ENCODE data around the gene CAMTA1.

The CAMTA1 gene

DNA sequence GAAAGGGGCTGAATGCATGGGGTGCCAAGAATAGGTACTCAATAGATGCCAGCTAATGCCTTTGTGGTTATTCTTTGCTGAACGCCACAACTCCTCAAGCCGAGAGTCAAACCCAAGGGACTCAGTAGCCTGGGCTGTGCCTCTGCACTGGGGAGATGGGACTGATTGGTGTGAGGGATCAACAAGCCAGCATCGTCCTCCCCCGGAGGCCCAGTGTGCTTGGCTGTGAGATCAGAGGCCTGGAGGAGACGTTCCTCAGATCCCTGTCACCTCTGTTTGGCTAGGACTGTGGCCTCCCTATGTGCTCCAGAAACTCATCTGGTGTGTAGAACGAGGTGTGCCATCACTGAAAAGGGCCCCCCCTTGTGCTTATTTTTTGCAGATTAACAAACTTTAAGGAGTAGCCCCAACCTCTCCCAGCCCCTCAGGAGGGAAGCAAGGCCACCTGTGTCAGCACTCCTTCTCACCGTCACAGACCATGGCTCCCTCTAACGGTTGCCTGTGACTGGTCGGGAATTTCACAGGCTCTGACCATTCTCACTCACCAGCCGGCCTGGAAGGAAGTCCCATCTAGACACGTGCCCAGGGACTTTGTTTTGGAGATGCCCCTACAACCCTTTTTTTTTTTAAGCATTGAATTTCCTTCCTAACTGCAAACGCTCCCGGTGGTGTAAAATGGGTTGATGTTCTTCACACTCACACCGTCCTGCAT, 791.8 kb downstream of the CAMTA1 start:
- Histone ChIP-seq H3K4me1 (ENCODE audit: control insufficient read depth, low read depth, low read length) (no peaks in the 10 kb centered on the region), H3K27ac (ENCODE audit: low read length) (no peak overlapping the region)

DNA sequence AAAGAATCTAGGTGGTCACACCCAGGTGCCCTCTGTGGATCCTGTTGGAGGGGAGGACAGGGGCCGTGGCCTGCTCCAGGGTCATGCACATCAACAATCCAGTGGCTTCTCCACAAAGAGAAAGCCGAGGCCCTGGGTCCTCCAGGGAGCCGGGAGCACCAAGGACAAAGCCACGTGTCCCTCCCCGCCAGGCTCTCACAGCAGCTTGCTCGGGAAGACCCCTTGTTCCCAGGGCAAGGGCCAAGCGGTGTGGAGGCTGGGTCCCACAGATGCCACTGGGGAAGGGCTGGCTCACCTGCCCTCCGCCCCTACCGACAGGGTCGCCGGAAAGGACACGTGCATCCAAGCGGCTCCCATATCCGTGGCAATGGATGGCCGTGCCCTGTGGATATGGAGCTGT, 793.0 kb downstream of the CAMTA1 start:
- no peak overlapping the region for H3K4me3 ChIP-seq (ENCODE audit: low read length)
- no peak overlapping the region for H3K9ac ChIP-seq (ENCODE audit: low read length)
- no peaks in the 10 kb centered on the region for H3K27me3 ChIP-seq (ENCODE audit: control insufficient read depth, insufficient read depth, low read length)
- no peaks in the 10 kb centered on the region for H3K36me3 ChIP-seq (ENCODE audit: control insufficient read depth, low read depth, low read length)
- no peaks in the 10 kb centered on the region for H3K4me1 ChIP-seq (ENCODE audit: control insufficient read depth, low read depth, low read length)
- H3K27ac ChIP-seq (ENCODE audit: low read length): no peak overlapping the region
- H3K9me3 ChIP-seq (ENCODE audit: control insufficient read depth, low read depth, low read length): no peaks in the 10 kb centered on the region

More for the DNA sequence above, 791.8 kb downstream of the CAMTA1 start:
- Histone ChIP-seq H3K27me3 (ENCODE audit: control insufficient read depth, insufficient read depth, low read length) (no peaks in the 10 kb centered on the region), H3K9ac (ENCODE audit: low read length) (no peak overlapping the region), H3K9me3 (ENCODE audit: control insufficient read depth, low read depth, low read length) (no peaks in the 10 kb centered on the region), H3K36me3 (ENCODE audit: control insufficient read depth, low read depth, low read length) (no peaks in the 10 kb centered on the region), H3K4me3 (ENCODE audit: low read length) (no peak overlapping the region)

DNA sequence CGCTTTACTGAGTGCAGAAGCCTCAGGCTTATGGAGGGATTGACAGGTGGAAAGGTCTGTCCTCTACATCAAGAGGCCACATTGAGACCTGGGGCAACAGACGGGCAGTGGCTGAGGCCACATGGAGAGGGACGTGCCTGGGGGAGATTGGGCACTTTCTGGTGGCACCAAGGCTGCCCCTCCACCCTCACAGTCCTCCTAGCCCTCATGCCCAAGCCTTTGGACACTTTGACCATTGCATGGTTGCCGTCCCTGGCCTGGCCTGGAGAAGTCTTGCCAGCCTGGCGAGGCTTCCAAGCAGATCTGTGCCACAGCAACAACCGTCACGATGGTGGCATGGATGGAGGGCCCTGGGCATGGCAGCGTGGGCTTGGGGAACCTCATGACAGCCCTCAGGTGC, 793.8 kb downstream of the CAMTA1 start:
- Histone ChIP-seq H3K4me3 (ENCODE audit: low read length) (no peak overlapping the region), H3K9me3 (ENCODE audit: control insufficient read depth, low read depth, low read length) (no peaks in the 10 kb centered on the region), H3K9ac (ENCODE audit: low read length) (no peak overlapping the region), H3K27ac (ENCODE audit: low read length) (no peak overlapping the region), H3K27me3 (ENCODE audit: control insufficient read depth, insufficient read depth, low read length) (no peaks in the 10 kb centered on the region), H3K36me3 (ENCODE audit: control insufficient read depth, low read depth, low read length) (no peaks in the 10 kb centered on the region), H3K4me1 (ENCODE audit: control insufficient read depth, low read depth, low read length) (no peaks in the 10 kb centered on the region)

DNA sequence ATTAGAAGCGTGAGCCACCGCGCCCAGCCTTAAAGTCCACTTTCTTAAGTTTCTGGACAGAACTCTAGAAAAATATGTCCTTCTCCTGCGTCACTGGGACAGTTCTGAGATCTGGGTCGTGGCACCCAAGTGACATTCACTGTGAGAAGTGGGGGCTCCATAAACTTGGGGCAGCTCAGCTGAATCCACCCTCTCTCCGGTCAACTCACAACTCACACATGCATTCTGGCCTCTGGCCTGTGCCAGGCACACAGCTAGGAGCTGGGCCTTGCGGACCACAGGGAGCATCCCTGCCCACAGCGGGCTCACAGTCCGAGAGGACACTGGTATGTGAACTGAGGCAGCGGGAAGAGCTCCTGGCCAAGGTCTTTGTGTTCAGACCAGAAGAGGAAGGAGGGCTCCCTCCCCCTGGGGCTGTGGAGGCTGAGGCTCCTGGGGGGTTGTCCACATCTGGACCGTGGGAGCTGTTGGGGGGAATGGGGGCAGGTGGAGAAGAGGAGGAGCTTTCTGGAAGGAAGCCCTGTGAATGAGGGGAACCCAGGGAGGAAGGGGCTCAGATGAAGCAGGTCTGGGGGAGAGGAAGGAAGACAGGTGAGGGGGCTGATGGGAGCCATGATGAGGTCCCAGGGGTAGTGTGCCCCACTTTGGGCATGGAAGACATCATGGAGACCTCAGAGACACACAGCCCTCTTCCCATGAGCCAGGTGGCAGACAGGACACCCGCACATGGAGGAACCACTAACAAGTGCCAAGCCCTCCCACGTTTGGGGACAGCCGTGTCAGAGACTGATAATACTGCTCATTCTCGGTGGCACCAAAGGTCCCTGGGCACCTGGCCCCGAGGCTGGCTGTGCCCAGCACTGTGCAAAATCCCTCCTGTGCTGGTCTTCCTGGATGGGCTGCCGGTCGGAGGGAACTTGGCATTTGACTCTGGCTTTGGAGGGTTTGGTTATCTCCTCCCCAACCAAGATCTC, 794.9 kb downstream of the CAMTA1 start:
- H3K9ac ChIP-seq (ENCODE audit: low read length): no peak overlapping the region
- H3K9me3 ChIP-seq (ENCODE audit: control insufficient read depth, low read depth, low read length): no peaks in the 10 kb centered on the region
- no peaks in the 10 kb centered on the region for H3K4me1 ChIP-seq (ENCODE audit: control insufficient read depth, low read depth, low read length)
- no peaks in the 10 kb centered on the region for H3K27me3 ChIP-seq (ENCODE audit: control insufficient read depth, insufficient read depth, low read length)
- no peak overlapping the region for H3K4me3 ChIP-seq (ENCODE audit: low read length)
- no peaks in the 10 kb centered on the region for H3K36me3 ChIP-seq (ENCODE audit: control insufficient read depth, low read depth, low read length)
- no peak overlapping the region for H3K27ac ChIP-seq (ENCODE audit: low read length)

DNA sequence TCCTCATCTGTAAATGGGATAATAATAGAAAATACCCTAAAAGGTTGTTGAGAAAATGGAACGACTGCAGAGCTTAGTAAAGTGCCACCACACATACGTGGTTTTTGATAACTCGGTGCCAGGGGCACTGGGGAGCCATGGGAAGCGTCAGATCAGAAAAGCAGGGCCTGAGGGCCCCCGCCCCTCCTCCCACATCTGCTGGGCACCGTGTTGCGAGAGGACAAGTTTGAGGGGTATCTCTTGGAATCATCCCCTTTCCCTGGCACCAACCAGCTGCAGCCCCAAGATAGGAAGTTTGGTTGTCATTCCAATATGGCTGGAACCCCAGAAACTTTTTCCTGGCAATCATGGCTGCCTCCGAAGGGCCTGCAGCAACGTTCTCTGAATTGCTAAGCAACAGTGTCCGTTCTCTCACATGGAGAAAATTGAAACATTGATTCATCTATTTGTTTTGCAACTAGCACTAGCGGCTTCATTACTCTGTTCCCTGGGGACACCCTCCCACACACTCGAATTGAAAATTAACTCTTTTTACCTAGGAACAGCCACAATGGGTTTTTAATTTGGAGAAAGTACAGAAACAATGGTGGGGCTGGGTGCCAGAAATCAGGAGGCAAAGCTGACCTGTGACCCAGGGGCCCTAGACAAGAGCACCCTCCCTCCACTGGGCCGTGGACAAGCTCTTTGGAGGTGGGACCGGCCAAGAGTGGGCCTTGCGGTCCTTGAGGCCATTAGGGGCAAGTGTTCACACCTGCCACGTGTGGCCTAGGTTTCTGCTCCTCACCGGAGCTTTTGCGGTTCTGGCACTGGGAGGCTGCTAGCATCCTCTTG, 795.9 kb downstream of the CAMTA1 start:
- Histone ChIP-seq H3K4me3 (ENCODE audit: low read length) (no peak overlapping the region), H3K27me3 (ENCODE audit: control insufficient read depth, insufficient read depth, low read length) (no peaks in the 10 kb centered on the region), H3K9ac (ENCODE audit: low read length) (no peak overlapping the region), H3K36me3 (ENCODE audit: control insufficient read depth, low read depth, low read length) (no peaks in the 10 kb centered on the region), H3K4me1 (ENCODE audit: control insufficient read depth, low read depth, low read length) (no peaks in the 10 kb centered on the region), H3K9me3 (ENCODE audit: control insufficient read depth, low read depth, low read length) (no peaks in the 10 kb centered on the region), H3K27ac (ENCODE audit: low read length) (no peak overlapping the region)

DNA sequence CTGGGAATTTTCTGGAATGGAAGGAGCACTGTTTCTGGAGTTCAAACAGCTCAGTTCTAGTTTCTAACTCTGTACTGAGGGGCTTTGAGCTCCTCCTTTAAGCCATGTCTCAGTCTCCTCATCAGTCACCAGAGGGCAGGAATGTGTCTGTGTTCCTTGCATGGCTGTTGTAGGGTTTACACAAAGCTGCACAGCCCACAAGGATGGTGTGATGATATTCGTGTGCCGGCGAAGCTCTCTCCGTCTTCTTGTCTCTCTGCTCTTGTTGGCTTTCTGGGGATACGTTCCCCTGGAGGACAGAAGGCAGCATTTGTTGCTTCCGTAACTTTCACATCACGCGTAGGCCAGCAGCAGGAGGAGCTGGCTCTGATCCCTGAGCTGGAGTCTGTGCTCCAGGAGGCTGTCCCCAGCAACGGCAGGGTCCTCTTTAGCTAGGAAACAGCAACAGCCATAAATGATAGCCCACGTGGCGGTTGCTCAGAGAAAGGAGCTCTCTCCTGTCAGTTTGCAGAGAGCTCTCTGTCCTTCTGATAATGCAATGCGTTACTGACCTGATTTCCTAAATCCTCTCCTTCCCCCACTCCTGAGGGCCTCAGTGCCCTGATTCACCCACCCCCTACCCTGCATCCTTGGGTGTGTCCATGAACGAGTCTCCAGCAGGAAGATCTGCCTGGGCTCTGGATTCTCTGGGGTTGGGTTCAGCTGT, 796.7 kb downstream of the CAMTA1 start:
- Histone ChIP-seq H3K27ac (ENCODE audit: low read length) (no peak overlapping the region), H3K4me1 (ENCODE audit: control insufficient read depth, low read depth, low read length) (no peaks in the 10 kb centered on the region), H3K9me3 (ENCODE audit: control insufficient read depth, low read depth, low read length) (no peaks in the 10 kb centered on the region), H3K27me3 (ENCODE audit: control insufficient read depth, insufficient read depth, low read length) (no peaks in the 10 kb centered on the region), H3K36me3 (ENCODE audit: control insufficient read depth, low read depth, low read length) (no peaks in the 10 kb centered on the region), H3K9ac (ENCODE audit: low read length) (no peak overlapping the region), H3K4me3 (ENCODE audit: low read length) (no peak overlapping the region)

DNA sequence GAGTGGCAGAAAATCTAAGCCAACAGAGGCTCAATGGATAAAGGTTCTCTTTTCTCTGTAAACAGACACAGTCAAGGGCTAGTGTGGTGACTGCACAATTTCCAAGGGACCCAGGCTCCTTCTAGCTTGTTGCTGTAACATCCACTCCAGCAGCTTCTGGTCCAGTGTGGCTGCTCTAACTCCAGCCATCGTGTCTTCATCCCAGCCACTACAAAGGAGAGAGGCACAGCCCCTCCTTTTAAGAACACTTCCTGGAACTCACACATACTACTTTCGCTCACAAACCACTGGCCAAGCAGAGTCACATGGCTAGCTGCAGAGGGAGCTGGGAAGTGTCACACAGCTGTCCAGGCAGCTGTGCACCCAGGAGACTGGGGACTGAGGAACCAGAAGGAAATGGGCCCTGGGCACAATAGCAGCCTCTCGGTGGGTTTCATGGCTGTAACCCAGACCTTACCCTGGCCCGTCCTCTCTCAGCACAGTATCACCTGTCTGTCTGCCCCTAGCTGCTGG, 797.3 kb downstream of the CAMTA1 start:
- H3K9me3 ChIP-seq (ENCODE audit: control insufficient read depth, low read depth, low read length): no peaks in the 10 kb centered on the region
- H3K27me3 ChIP-seq (ENCODE audit: control insufficient read depth, insufficient read depth, low read length): no peaks in the 10 kb centered on the region
- no peak overlapping the region for H3K27ac ChIP-seq (ENCODE audit: low read length)
- no peak overlapping the region for H3K4me3 ChIP-seq (ENCODE audit: low read length)
- no peak overlapping the region for H3K9ac ChIP-seq (ENCODE audit: low read length)
- no peaks in the 10 kb centered on the region for H3K36me3 ChIP-seq (ENCODE audit: control insufficient read depth, low read depth, low read length)
- H3K4me1 ChIP-seq (ENCODE audit: control insufficient read depth, low read depth, low read length): no peaks in the 10 kb centered on the region

DNA sequence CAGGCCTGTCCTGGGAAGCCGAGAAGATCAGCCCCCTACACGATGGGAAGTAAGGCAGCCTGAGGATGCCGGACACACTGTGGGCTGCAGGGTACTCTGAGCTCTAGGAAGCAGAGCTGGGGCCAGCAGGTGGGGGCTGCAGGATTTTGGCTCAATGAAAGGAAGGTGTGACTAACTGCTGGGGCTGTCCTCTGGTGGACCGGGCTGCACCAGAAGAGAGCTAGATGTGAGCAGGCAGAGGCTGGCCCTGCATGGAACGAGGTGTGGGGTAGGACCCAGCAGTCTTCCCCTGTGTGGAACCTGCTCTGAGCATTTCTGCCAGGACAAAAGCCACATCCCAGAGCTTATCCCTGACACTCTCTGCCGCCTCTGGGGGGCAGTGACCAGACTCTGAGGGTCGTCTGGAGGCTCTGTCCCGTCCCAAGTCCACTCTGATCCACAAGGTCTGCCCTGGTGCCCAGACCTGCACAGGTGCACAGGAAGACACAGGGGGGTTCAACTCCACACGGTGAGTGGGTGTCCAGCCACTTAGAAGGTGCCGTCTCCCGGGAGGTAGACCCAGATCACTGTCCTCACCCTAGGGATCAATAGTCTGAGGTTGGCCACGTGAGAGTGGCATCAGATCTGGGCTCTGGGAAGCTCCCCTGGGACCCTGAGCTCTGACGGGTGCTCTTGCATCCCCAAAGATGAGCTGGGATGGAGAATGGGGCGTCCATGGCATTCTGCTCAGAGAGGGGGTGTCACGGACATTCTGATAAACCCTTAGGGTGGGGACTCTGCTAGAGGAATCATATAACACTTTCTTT, 798.2 kb downstream of the CAMTA1 start:
- Histone ChIP-seq H3K27ac (ENCODE audit: low read length) (no peak overlapping the region), H3K4me3 (ENCODE audit: low read length) (no peak overlapping the region), H3K9me3 (ENCODE audit: control insufficient read depth, low read depth, low read length) (no peaks in the 10 kb centered on the region), H3K27me3 (ENCODE audit: control insufficient read depth, insufficient read depth, low read length) (no peaks in the 10 kb centered on the region), H3K4me1 (ENCODE audit: control insufficient read depth, low read depth, low read length) (no peaks in the 10 kb centered on the region), H3K36me3 (ENCODE audit: control insufficient read depth, low read depth, low read length) (no peaks in the 10 kb centered on the region), H3K9ac (ENCODE audit: low read length) (no peak overlapping the region)

DNA sequence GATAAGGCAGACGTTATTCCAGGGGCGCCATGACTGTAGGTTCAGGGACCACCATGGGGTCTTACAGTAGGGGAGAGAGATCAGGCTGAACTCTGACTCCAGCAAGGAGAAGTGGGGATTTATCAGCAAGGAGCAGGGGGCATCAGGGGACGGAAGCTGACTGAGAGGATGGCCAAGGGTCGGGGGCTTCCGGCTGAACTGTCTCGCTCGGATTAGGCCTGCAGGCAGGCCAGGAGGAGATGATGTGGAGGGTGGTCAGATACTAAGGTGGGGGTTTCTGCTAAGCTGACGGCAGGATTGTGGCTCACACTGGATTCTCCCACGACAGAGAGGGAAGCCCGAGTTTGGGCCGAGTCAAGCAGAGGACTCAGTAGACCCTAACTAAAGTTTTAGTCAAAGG, 798.9 kb downstream of the CAMTA1 start:
- no peaks in the 10 kb centered on the region for H3K36me3 ChIP-seq (ENCODE audit: control insufficient read depth, low read depth, low read length)
- no peaks in the 10 kb centered on the region for H3K27me3 ChIP-seq (ENCODE audit: control insufficient read depth, insufficient read depth, low read length)

DNA sequence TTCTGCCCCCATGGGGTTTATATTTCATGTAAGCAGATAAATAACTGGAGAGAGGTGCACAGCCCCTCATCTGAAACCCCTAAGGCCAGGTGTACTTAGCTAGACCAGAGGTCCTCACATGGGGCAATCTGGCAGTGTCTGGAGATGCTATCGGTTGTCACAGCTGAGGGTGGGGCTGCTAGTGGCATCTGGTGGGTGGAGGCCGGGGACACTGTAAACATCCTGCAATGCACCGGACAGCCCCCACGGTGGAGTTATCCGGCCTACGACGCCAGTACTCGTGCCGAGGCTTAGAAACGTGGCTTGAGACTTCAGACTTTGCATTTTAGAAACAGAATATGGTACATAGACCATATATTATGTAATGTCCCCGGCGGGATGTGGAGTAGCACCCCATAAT, 799.4 kb downstream of the CAMTA1 start:
- Histone ChIP-seq H3K27ac (ENCODE audit: low read length) (no peak overlapping the region), H3K4me1 (ENCODE audit: control insufficient read depth, low read depth, low read length) (no peaks in the 10 kb centered on the region), H3K9ac (ENCODE audit: low read length) (no peak overlapping the region), H3K27me3 (ENCODE audit: control insufficient read depth, insufficient read depth, low read length) (no peaks in the 10 kb centered on the region), H3K36me3 (ENCODE audit: control insufficient read depth, low read depth, low read length) (no peaks in the 10 kb centered on the region), H3K9me3 (ENCODE audit: control insufficient read depth, low read depth, low read length) (no peaks in the 10 kb centered on the region), H3K4me3 (ENCODE audit: low read length) (no peak overlapping the region)

More for the DNA sequence above, 798.9 kb downstream of the CAMTA1 start:
- Histone ChIP-seq H3K4me3 (ENCODE audit: low read length) (no peak overlapping the region), H3K27ac (ENCODE audit: low read length) (no peak overlapping the region), H3K9me3 (ENCODE audit: control insufficient read depth, low read depth, low read length) (no peaks in the 10 kb centered on the region), H3K4me1 (ENCODE audit: control insufficient read depth, low read depth, low read length) (no peaks in the 10 kb centered on the region), H3K9ac (ENCODE audit: low read length) (no peak overlapping the region)
